Central memory CD8-positive, alpha-beta T cell (primary cell): ENCODE data around the gene PDLIM4.
A peak's percentile ranks its signal among the peaks of the same experiment; 100 is the strongest.

Source experiments
- ATAC-seq: fragments of 150-1000 bp; cut with Tn5 transposase; replicated peaks from 2 replicates; pipeline ENCODE4 v1.10.0; 2022; ENCODE audit warnings: mild to moderate bottlenecking, moderate FRiP score, moderate number of reproducible peaks; ENCODE audit not compliant: poor library complexity, severe bottlenecking; ENCODE audit errors: extremely low read depth
- DNase-seq, 2 donors: peaks; one replicate each; pipeline ENCODE4 v3.0.0; 2021; ENCODE audit warnings: low spot score in 2 of 2
- H3K27ac Mint-ChIP-seq: one replicate; pipeline ENCODE4 v1.8.0; 2022; ENCODE audit warnings: low read depth, mild to moderate bottlenecking, moderate library complexity, mixed read lengths
- H3K27me3 Mint-ChIP-seq: one replicate; pipeline ENCODE4 v1.8.0; 2022; ENCODE audit warnings: mixed read lengths
- H3K36me3 Mint-ChIP-seq: one replicate; pipeline ENCODE4 v1.8.0; 2022; ENCODE audit warnings: mild to moderate bottlenecking, moderate library complexity, mixed read lengths; ENCODE audit not compliant: insufficient read depth
- H3K4me1 Mint-ChIP-seq: one replicate; pipeline ENCODE4 v1.8.0; 2022; ENCODE audit warnings: mixed read lengths
- H3K4me3 Mint-ChIP-seq: one replicate; pipeline ENCODE4 v1.8.0; 2022; ENCODE audit warnings: mild to moderate bottlenecking, moderate library complexity, mixed read lengths
- H3K9me3 Mint-ChIP-seq: one replicate; pipeline ENCODE4 v1.8.0; 2022; ENCODE audit warnings: mixed read lengths

The PDLIM4 gene

DNA sequence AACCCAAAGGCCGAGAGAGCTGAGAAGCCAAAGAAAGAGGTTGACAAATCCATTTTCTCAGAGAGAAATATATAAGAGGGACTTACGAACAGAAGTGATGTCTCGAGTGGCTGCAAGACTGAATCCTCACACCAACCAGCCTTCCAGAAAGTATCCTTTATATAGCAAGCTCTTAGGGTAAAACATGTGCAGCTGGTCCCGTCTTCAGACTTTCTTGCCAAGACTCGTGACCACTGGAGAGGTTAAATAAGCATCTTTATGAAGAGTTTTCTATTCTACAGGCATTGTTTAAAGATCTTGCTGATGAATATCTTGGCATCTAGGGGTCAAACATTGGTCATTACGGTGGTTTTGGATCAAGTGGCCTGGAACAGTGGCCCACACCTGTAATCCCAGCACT lies 19.8 kb downstream of the PDLIM4 start:
- Mint-ChIP-seq H3K4me1 (peaks cover 15% of the 10 kb centered on the region), H3K4me3 (no peak overlapping the region), H3K36me3 (peaks cover 2% of the 10 kb centered on the region)

DNA sequence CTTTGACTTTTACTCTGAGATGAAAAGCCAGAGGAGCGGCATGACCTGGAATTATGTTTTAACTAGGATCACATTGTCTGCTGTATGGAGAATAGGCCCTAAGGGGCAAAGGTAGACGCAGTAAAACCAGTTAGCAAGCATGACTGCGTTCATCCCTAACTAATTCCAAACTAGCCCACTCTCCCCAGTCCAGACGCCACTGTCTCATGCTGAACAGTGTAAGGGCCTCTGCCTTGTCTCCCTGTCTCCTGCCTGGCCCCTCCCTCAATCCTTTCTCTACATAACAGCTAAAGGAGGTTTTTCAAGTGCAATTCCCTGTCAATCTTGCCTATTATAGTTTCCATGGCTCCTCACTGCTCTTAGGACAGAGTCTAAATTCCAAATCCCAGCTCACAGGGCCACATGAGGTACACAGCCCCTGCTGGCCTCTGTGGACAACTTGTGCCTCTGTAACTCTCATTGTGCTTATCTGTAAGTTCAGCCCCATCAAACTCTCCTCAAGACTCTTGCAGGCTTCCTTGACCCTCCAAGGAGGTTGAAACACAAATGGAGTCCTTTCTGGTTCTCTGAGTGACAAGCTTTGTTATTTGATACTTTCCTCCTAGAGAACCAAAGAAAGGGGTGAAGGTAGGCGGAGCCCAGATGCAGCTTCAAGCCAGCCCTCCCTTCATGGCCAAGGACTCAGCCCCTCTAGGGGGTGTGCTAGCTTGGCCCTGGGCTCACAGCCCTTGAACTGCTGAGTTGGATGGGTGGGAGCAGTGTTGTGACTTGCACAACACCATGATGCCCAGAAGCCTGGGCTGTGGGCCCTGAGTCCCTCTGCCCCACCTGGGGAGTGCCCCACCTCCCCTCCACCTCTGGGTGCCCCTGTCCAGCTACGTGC lies 20.7 kb downstream of the PDLIM4 start:
- no peak overlapping the region for H3K27ac Mint-ChIP-seq
- H3K4me3 Mint-ChIP-seq = no peak overlapping the region
- H3K4me1 Mint-ChIP-seq = peaks cover 6% of the 10 kb centered on the region

More for the DNA sequence above, 19.8 kb downstream of the PDLIM4 start:
- Mint-ChIP-seq H3K9me3 (no peaks in the 10 kb centered on the region), H3K27me3 (peaks cover 49% of the 10 kb centered on the region), H3K27ac (no peak overlapping the region)
- DNase-seq (no peak), ATAC-seq (no peak)

DNA sequence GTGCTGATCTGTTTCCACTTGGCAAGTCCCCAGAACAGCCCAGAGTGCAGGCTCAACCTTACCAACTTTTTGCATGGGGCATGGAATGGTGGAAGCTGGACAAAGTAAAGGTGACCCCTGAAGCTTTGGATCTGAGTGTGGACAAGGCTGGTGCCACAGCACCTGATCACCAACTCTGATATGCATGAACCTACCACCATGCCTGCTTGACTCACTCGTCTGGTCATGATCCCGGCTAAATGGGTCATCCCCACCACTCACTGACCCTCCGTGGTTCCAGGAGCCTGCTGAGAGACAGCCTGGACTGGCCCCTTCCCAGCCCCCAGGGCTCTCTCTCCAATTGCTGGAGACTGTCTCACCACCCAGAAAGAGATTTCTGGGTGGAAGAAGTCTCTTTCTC lies 22.3 kb downstream of the PDLIM4 start:
- Mint-ChIP-seq H3K4me3 (no peak overlapping the region), H3K27me3 (peaks cover 24% of the 10 kb centered on the region), H3K27ac (no peak overlapping the region), H3K9me3 (no peaks in the 10 kb centered on the region), H3K4me1 (no peaks in the 10 kb centered on the region), H3K36me3 (peaks cover 2% of the 10 kb centered on the region)
- ATAC-seq = no peak
- no peak for DNase-seq

More for the DNA sequence above, 20.7 kb downstream of the PDLIM4 start:
- DNase-seq = no peak
- no peak for ATAC-seq
- no peaks in the 10 kb centered on the region for H3K9me3 Mint-ChIP-seq
- H3K36me3 Mint-ChIP-seq = peaks cover 2% of the 10 kb centered on the region
- H3K27me3 Mint-ChIP-seq = peaks cover 40% of the 10 kb centered on the region

- H3K4me1 Mint-ChIP-seq = no peaks in the 10 kb centered on the region
- ATAC-seq (no peak), DNase-seq (no peak)
- peak overlapping the region; percentile 14 for H3K27ac Mint-ChIP-seq
- peaks cover 16% of the 10 kb centered on the region for H3K27me3 Mint-ChIP-seq
- no peaks in the 10 kb centered on the region for H3K9me3 Mint-ChIP-seq
- H3K4me3 Mint-ChIP-seq = no peak overlapping the region
- H3K36me3 Mint-ChIP-seq = peaks cover 2% of the 10 kb centered on the region
Measured at GRCh38 chr5:132280371-132281240, 23.1 kb downstream of the PDLIM4 start.

DNA sequence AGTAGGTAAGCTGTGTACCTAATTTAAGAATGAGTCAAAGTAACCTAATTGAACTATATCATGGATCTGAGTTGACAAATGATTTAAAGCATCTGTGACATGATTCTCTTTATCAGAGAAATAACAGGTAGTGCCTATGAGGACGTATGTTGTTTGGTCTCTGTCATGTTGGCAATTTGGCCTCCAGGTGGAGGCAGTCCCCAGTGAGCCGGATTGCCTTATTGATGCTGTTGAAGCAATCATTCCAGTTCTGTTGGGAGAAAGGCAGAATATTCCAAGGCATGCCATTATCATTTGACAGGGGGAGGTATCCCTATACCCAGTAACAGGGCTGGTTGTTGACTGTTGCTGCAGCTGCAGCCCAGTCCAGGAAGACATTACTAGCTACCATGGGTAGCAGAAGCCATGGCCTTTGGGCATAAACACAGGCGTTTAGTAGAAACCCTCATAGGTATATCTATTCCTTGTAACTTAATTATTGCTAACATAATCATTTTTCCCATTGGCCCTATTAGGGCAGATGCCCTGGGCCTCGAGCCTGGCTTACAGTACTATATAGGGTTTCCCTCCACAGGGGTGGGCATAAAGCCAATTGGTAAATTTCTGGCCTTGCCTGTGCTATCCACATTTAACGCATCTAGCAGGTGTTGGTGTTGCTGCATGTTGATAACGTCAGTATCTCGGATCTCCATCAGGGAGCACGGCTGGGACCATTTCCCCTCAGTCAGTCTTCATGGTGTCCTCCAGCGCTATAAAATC lies 24.5 kb downstream of the PDLIM4 start:
- no peak for ATAC-seq
- Mint-ChIP-seq H3K9me3 (no peaks in the 10 kb centered on the region), H3K36me3 (peaks cover 2% of the 10 kb centered on the region), H3K27ac (no peak overlapping the region), H3K4me3 (no peak overlapping the region), H3K27me3 (peaks cover 13% of the 10 kb centered on the region), H3K4me1 (no peaks in the 10 kb centered on the region)
- DNase-seq = no peak

DNA sequence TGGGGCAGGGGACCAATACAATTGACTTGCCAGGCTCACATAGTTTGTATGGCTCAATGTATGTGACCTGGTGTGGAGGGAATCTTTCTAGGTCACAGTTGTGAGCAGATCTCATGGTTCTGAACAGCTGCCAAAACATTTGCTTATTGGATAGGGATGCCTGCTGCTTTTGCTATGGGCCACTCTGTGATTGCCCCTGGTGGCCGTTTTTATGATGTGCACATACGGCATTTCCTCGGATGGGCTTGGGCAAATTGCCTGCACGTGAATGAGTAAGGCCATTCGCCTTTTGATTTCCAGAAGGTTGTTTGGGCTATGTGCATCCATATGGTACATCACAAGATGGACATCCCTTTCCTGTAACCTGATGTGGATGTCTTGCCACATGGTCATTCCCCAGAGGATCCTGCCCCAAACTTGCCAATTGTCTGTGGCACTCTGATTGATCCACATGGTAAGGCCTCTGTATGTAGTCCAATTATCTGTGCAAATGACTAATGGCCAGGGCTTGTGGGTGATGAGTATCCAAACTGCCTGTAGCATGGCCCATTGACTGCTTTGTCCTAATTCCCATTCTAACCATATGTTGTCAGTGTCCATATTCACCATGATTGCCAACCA lies 26.0 kb downstream of the PDLIM4 start:
- Mint-ChIP-seq H3K9me3 (no peaks in the 10 kb centered on the region), H3K27me3 (peaks cover 20% of the 10 kb centered on the region), H3K4me3 (no peak overlapping the region), H3K36me3 (peaks cover 2% of the 10 kb centered on the region), H3K27ac (no peak overlapping the region), H3K4me1 (no peaks in the 10 kb centered on the region)
- no peak for ATAC-seq
- no peak for DNase-seq

DNA sequence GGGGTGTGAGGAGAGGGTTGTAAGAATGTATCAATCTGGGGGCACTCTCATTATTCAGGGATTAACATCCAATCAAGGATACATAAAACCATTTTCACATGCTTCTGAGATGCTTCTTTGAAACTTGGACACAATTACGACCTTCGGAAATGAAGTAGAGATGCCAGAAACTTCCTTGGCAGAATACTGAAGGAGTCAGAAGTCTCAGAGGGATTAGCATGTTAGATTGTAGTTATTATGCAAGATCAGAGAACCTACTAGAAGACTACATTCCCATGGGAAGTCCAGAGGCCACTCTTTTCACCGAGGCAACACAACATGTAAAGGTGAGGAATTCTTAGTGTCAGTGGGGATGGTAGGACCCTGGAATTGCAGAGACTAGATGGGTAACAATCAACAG lies 31.6 kb downstream of the PDLIM4 start:
- DNase-seq (no peak), ATAC-seq (no peak)
- H3K27me3 Mint-ChIP-seq = peaks cover 15% of the 10 kb centered on the region
- no peak overlapping the region for H3K27ac Mint-ChIP-seq
- no peak overlapping the region for H3K4me3 Mint-ChIP-seq
- no peaks in the 10 kb centered on the region for H3K4me1 Mint-ChIP-seq
- H3K36me3 Mint-ChIP-seq = no peaks in the 10 kb centered on the region
- no peaks in the 10 kb centered on the region for H3K9me3 Mint-ChIP-seq

DNA sequence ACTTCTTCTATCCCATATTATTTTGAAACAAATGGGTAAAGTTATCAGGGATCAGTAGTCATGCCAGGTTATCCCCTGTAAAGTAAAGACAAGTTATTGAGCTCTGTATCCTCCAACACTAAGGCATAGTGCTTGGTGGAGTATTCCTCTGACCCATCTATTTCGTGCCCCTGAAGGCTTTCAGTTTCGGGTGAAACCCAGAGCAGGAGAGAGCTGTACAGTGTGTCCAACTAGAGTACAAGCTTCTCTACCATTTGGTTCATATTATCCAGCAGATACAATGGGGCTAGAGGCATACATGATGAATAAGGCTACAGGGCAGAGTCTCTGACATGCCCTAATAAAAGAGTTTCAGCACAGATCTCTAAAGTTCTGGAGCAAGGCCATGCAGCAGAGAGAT lies 33.5 kb downstream of the PDLIM4 start:
- Mint-ChIP-seq H3K27ac (no peak overlapping the region), H3K4me1 (peaks cover 12% of the 10 kb centered on the region), H3K36me3 (no peaks in the 10 kb centered on the region), H3K9me3 (no peaks in the 10 kb centered on the region), H3K4me3 (no peak overlapping the region), H3K27me3 (peaks cover 33% of the 10 kb centered on the region)
- ATAC-seq = no peak
- DNase-seq = no peak

- no peak overlapping the region for H3K27ac Mint-ChIP-seq
- no peaks in the 10 kb centered on the region for H3K9me3 Mint-ChIP-seq
- ATAC-seq (peak; percentile 58), DNase-seq (no peak)
- peaks cover 43% of the 10 kb centered on the region for H3K27me3 Mint-ChIP-seq
- H3K4me1 Mint-ChIP-seq = peaks cover 12% of the 10 kb centered on the region
- peak overlapping the region; percentile 93 for H3K4me3 Mint-ChIP-seq
- no peaks in the 10 kb centered on the region for H3K36me3 Mint-ChIP-seq
Measured at GRCh38 chr5:132293066-132293991, 35.8 kb downstream of the PDLIM4 start.

GRCh38 chr5:132293992-132294727 lies 36.7 kb downstream of the PDLIM4 start, which contains the start of gene SLC22A4:
Gene SLC22A4, plus strand, starts transcription at chr5:132294394. Its CDS starts 223 bp downstream, at chr5:132294617.
- no peaks in the 10 kb centered on the region for H3K9me3 Mint-ChIP-seq
- H3K4me1 Mint-ChIP-seq = peaks cover 12% of the 10 kb centered on the region
- no peaks in the 10 kb centered on the region for H3K36me3 Mint-ChIP-seq
- peak; percentile 69 for ATAC-seq
- H3K27ac Mint-ChIP-seq = peak within 1 kb of the TSS; percentile 61
- peaks cover 35% of the 10 kb centered on the region for H3K27me3 Mint-ChIP-seq
- peak within 1 kb of the TSS; percentile 93 for H3K4me3 Mint-ChIP-seq
- peak; percentile 34 to 37 for DNase-seq
